GM12865 (cell line): ENCODE data around the gene COPS8.

Experiments
- DNase-seq: peaks from one replicate; pipeline ENCODE4 v3.0.0; 2010; ENCODE audit warnings: low read depth
- H3K4me3 ChIP-seq: 2 replicates; pipeline ENCODE4 v1.5.1; 2011; ENCODE audit warnings: mild to moderate bottlenecking, low read depth, low read length, control low read depth
- TF ChIP-seq, protein P1 (sequence below): IDR thresholded peaks from 2 replicates; pipeline ENCODE4 v1.5.1; 2011; ENCODE audit warnings: low read length, control low read depth, low read depth, inconsistent platforms; ENCODE audit not compliant: insufficient read depth; ENCODE audit errors: missing control alignments

COPS8 gene

DNA sequence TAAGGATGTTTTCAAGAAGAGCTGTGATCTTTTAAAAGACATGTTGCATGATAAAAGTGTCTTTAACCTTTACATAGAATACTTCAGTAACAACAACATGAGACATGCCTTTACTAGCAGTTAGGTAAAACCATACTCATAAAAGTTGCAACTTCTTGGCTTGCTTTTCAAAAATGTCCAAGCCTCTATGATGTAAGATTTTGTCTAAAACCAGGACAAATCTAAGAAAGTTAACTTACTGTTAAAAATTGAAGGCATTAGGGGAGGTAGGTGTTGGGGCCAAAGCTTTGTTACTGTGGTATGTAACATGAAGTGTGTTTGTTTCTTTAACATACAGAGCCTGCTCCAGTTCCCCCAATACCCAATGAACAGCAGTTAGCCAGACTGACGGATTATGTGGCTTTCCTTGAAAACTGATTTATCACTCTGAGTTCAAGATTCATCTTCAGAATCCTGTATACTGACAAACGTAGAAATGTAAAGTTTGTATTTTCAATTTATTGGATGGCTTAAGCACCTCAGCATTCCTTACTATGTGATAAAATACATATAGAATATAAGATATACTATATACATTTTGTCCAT is 11.7 kb downstream of the COPS8 start:
- TF ChIP-seq, protein P1, sequence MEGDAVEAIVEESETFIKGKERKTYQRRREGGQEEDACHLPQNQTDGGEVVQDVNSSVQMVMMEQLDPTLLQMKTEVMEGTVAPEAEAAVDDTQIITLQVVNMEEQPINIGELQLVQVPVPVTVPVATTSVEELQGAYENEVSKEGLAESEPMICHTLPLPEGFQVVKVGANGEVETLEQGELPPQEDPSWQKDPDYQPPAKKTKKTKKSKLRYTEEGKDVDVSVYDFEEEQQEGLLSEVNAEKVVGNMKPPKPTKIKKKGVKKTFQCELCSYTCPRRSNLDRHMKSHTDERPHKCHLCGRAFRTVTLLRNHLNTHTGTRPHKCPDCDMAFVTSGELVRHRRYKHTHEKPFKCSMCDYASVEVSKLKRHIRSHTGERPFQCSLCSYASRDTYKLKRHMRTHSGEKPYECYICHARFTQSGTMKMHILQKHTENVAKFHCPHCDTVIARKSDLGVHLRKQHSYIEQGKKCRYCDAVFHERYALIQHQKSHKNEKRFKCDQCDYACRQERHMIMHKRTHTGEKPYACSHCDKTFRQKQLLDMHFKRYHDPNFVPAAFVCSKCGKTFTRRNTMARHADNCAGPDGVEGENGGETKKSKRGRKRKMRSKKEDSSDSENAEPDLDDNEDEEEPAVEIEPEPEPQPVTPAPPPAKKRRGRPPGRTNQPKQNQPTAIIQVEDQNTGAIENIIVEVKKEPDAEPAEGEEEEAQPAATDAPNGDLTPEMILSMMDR = no peak
- no peak overlapping the region for H3K4me3 ChIP-seq
- DNase-seq = no peak

DNA sequence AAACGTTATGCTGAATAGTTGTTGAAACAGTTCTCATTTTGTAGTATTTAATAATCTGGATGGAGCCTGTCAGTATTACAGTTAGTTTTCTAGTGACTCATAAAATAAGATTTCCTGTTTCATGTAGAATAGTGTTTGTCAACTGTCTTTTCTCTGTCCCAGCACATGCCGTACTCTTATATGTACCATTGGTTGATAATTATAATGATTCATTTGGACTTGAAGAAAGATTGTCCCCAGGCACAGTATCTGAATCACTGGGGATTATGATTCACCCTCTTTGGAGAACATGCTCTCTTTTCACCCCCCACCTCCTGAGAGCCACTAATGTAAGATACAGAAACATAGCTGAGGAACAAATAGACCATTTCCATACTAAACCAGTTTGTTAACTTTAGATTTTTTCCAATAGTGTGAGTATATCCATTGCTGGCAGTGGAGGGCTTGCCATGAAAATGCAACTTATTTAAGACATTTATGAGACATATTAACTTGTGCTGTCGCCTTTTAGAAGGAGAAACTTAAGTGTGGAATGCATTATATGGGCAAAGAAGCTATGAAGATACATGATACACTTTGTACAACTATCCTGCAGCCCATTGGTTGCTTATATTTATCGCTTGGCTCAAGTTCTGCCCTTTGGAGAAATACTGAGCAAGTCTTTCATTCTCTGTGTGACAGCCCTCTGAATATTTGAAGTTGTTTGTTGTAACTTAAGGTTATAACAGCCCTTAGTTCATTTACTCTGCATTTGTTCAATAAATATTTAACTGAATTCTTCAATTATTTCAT is 12.4 kb downstream of the COPS8 start:
- TF ChIP-seq, protein P1 = no peak
- no peak overlapping the region for H3K4me3 ChIP-seq
- DNase-seq = no peak

DNA sequence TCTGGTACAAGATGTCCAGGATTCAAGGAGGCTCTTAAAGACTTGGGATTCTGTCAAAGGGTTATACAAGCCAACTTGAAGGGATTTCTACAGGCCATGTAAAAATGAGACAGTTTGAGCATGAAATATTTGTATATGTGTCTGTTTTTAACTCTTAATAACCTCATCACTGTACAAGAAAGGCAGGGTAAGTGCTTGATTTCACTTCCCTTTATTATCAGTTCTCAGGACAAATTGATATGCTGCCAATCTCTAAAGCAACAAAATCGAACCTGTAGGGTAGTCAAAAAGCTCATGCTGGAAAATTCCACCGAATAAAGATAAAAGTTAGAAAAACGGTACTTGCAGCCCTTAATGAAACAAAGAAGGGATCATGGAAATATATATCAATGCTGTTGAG is 14.1 kb downstream of the COPS8 start:
- TF ChIP-seq, protein P1 = no peak

DNA sequence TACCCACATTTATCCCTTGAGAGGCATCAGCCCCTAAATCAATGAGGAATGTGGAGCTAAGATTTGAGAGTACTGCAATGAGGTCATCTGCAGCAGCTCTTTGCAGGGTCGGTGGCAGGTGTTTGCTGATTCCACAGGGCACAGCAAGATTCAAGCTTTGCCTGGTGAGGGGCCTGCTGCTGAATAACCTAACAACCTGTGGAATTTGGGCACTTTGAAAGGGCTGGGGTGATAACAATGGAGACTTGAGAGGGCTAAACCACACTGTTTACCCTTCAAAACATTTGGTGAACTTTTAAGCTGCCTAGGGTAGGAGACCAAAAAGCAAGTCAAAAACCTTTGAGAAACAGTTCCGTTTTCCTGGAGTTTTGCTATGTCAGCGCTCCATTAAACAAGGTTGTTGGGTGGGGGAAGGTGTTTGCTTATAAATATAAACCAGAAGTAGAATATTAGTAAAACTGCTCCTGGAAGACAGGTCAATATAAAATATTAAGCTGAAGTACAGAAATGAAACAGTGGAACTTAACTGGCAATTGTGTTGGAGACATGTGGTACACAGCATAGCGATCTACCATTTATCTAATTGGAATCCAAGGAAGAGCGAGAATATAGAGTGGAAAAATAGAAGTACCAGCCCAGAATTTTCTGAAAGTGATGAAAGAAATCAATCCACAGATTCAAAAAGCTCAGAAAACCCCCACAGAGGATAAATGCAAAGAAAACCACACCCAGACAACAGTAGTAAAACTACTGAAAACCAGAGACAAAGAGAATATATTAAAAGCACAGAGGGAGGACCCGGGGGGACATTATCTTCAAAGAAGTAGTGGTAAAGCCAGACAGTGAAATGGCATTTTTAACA is 15.7 kb downstream of the COPS8 start:
- no peak overlapping the region for H3K4me3 ChIP-seq
- TF ChIP-seq, protein P1 = no peak
- no peak for DNase-seq

More for the DNA sequence above, 14.1 kb downstream of the COPS8 start:
- no peak overlapping the region for H3K4me3 ChIP-seq
- DNase-seq = no peak

DNA sequence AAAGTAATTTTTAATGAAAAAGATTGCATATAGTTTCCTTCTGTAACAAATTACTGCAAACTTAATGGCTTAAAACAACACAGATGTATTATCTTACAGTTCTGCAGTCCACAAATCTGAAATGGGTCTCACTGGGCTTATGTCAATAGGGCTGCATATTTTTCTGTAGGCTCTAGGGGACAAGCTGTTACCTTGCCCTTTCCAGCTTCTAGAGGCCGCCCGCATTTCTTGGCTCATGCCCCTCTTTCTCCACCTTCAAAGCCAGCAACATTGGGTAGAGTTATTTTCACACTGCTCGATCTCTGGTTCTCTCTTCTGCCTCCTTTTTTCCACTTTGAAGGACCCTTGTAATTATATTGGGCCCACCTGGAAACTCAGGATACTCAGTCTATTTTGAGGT is 16.7 kb downstream of the COPS8 start:
- no peak overlapping the region for H3K4me3 ChIP-seq
- TF ChIP-seq, protein P1 = no peak
- DNase-seq = no peak

DNA sequence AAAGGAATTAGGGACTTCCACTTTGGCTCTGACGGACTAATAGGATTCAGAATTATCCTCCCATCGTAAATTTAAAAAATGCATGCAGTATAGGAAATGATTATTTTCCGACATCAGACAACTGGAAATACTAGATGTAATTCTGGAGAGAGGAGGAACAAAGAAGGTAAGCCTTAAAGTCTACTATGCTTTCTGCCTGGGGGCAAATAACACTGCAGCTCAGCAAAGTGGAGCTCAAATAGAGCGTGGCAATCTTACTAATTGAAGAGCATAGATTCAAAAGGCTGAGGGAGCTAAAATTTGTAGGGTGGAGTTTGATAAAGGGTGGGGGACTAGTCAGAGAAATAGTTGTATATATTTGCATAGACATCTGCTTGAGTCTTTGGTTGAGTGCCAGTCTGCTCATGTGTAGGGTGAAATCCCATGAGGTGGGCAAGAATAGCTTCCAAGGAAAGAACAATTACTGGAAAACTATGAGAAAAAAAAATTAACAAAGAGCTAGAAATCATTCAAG is 23.8 kb downstream of the COPS8 start:
- no peak overlapping the region for H3K4me3 ChIP-seq
- no peak for DNase-seq
- TF ChIP-seq, protein P1 = no peak
